CD4-positive, alpha-beta T cell treated with Interleukin-12 subunit alpha and Interleukin-12 subunit beta, for 1 hour (primary cell): ENCODE results near the gene ABHD10.
"Not testable (repeated sequence)": the region's sequence is repeated elsewhere in the genome, so short reads cannot be mapped to it uniquely, and the experiment has no call there.

Source experiments
- DNase-seq: peaks from one replicate; pipeline ENCODE4 v3.0.0-alpha.2; 2020

ABHD10 gene

GRCh38 chr3:112035241-112035640, 56.4 kb downstream of the ABHD10 start:
- DNase-seq: no peak

GRCh38 chr3:112037194-112037593, 58.4 kb downstream of the ABHD10 start:
- DNase-seq: not testable (repeated sequence)

GRCh38 chr3:112038863-112039262, 60.0 kb downstream of the ABHD10 start:
- DNase-seq: no peak

- DNase-seq: no peak
Observed at GRCh38 chr3:112041321-112041720, 62.5 kb downstream of the ABHD10 start.

- no peak for DNase-seq
Observed at GRCh38 chr3:112042842-112043280, 64.0 kb downstream of the ABHD10 start.
